ENCODE measurements around the gene ATG7. TPM values are rescaled to one million over a fixed set of nuclear protein-coding genes. Genes with fewer than 3 reads are reported as not detected.
A peak's percentile ranks its signal among the peaks of the same experiment; 100 is the strongest.

Gene ATG7
- total and polyA plus RNA-seq, 3 experiments from 2014 or later = 13.8 to 28.2 (median 28.0) TPM

GRCh38 chr3:11235385-11235784, 36.8 kb upstream of the ATG7 start:
- POLR2A ChIA-PET = interaction anchor here (0.7 kb wide), 1 partner anchor 176 kb away, joined by 3 read pairs; no protein-coding TSS in a partner anchor
- no peaks in the 10 kb centered on the region for H3K4me1 Mint-ChIP-seq
- CTCF ChIA-PET = interaction anchor here (1.6 to 4.3 kb wide), 3 partner anchors 99 to 420 kb away, joined by 4 to 43 read pairs (median 9); no protein-coding TSS in a partner anchor
- no peaks in the 10 kb centered on the region for H3K36me3 Mint-ChIP-seq
- no peak overlapping the region for H3K4me3 Mint-ChIP-seq
- Histone ChIP-seq H3K9me3 (ENCODE audit: low read length) (no peaks in the 10 kb centered on the region), H3K4me3 (ENCODE audit: low read length) (no peak overlapping the region), H3K27me3 (ENCODE audit: insufficient read depth, low read length, poor library complexity, severe bottlenecking) (no peaks in the 10 kb centered on the region), H3K36me3 (ENCODE audit: insufficient read depth, low read length) (no peaks in the 10 kb centered on the region), H3K4me1 (ENCODE audit: insufficient read depth, low read length) (no peaks in the 10 kb centered on the region), H3K27ac (ENCODE audit: low read depth, low read length) (no peak overlapping the region)
- peaks cover 0 to 3% (median 0%) of the 10 kb centered on the region in 5 donors for H3K9me3 Mint-ChIP-seq
- no peak overlapping the region for H3K27ac Mint-ChIP-seq
- no peak for DNase-seq
- peaks cover 3 to 19% of the 10 kb centered on the region in 2 donors for H3K27me3 Mint-ChIP-seq

GRCh38 chr3:11236588-11237461, 35.4 kb upstream of the ATG7 start:
- CTCF ChIA-PET = interaction anchor here (0.8 to 4.3 kb wide), 12 partner anchors 10 to 419 kb away, joined by 3 to 43 read pairs (median 4); no protein-coding TSS in a partner anchor
- peak; percentile 56 to 84 (median 71) for DNase-seq
- POLR2A ChIA-PET = no interaction called here
- Mint-ChIP-seq H3K9me3 (peaks cover 0 to 3% (median 0%) of the 10 kb centered on the region in 5 donors), H3K27me3 (peaks cover 3 to 19% of the 10 kb centered on the region in 2 donors), H3K36me3 (no peaks in the 10 kb centered on the region), H3K27ac (no peak overlapping the region), H3K4me3 (no peak overlapping the region), H3K4me1 (no peaks in the 10 kb centered on the region)
- no peaks in the 10 kb centered on the region for H3K27me3 ChIP-seq (ENCODE audit: insufficient read depth, low read length, poor library complexity, severe bottlenecking)
- no peaks in the 10 kb centered on the region for H3K36me3 ChIP-seq (ENCODE audit: insufficient read depth, low read length)
- H3K4me3 ChIP-seq (ENCODE audit: low read length) = no peak overlapping the region
- no peaks in the 10 kb centered on the region for H3K4me1 ChIP-seq (ENCODE audit: insufficient read depth, low read length)
- H3K27ac ChIP-seq (ENCODE audit: low read depth, low read length) = no peak overlapping the region
- no peaks in the 10 kb centered on the region for H3K9me3 ChIP-seq (ENCODE audit: low read length)

DNA sequence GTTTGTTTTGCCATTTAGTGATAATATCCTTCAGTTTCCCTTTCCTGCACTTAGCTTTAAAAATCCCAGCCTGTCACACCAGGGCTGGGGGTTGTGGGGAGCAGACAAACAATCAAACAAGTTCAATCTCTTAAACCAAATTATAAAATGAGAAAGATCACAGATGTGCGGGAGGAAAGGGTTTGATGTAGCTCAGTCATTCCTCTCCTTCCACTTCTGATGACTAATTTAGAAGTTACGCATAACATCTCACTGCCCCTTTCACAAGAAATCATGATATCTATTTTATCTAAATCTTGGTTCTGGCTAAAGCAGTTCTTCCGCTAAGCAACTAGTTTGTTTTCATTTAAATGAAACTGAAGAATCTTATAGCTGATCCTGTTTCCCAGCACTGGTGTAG, 34.1 kb upstream of the ATG7 start:
- no peaks in the 10 kb centered on the region for H3K4me1 Mint-ChIP-seq
- no peaks in the 10 kb centered on the region for H3K27me3 ChIP-seq (ENCODE audit: insufficient read depth, low read length, poor library complexity, severe bottlenecking)
- H3K9me3 ChIP-seq (ENCODE audit: low read length) = no peaks in the 10 kb centered on the region
- H3K27ac ChIP-seq (ENCODE audit: low read depth, low read length) = no peak overlapping the region
- POLR2A ChIA-PET = interaction anchor here (0.6 kb wide), 1 partner anchor 46 kb away, joined by 3 read pairs; no protein-coding TSS in a partner anchor
- no peak overlapping the region for H3K27ac Mint-ChIP-seq
- no peaks in the 10 kb centered on the region for H3K4me1 ChIP-seq (ENCODE audit: insufficient read depth, low read length)
- H3K27me3 Mint-ChIP-seq = peaks cover 3 to 19% of the 10 kb centered on the region in 2 donors
- no peak overlapping the region for H3K4me3 Mint-ChIP-seq
- no peaks in the 10 kb centered on the region for H3K36me3 Mint-ChIP-seq
- peaks cover 0 to 3% (median 0%) of the 10 kb centered on the region in 5 donors for H3K9me3 Mint-ChIP-seq
- H3K36me3 ChIP-seq (ENCODE audit: insufficient read depth, low read length) = no peaks in the 10 kb centered on the region
- H3K4me3 ChIP-seq (ENCODE audit: low read length) = no peak overlapping the region
- DNase-seq = no peak
- CTCF ChIA-PET = interaction anchor here (0.8 to 1.3 kb wide), 4 partner anchors 53 to 97 kb away, joined by 3 to 5 read pairs (median 4); no protein-coding TSS in a partner anchor

DNA sequence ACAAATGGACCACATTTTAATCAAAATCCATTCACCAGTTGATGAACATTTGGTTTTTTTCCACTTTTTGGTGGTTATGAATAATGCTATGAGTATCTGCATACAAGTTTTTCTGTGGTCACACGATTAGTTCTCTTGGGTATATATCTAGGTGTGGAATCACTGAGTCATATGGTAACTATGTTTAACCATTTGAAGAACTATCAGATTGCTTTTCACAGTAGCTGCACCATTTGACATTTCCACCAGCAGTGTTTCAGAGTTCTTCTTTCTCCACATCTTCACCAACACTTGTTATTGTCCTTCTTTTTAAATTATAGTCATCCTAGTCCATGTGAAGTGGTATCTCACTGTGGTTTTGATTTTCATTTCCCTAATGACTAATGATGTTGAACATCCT, 33.3 kb upstream of the ATG7 start:
- Mint-ChIP-seq H3K4me3 (no peak overlapping the region), H3K4me1 (no peaks in the 10 kb centered on the region), H3K27me3 (peaks cover 3 to 12% of the 10 kb centered on the region in 2 donors), H3K27ac (no peak overlapping the region), H3K9me3 (peaks cover 0 to 3% (median 0%) of the 10 kb centered on the region in 5 donors), H3K36me3 (no peaks in the 10 kb centered on the region)
- Histone ChIP-seq H3K9me3 (ENCODE audit: low read length) (no peaks in the 10 kb centered on the region), H3K4me3 (ENCODE audit: low read length) (no peak overlapping the region), H3K4me1 (ENCODE audit: insufficient read depth, low read length) (no peaks in the 10 kb centered on the region), H3K36me3 (ENCODE audit: insufficient read depth, low read length) (no peaks in the 10 kb centered on the region), H3K27me3 (ENCODE audit: insufficient read depth, low read length, poor library complexity, severe bottlenecking) (no peaks in the 10 kb centered on the region), H3K27ac (ENCODE audit: low read depth, low read length) (no peak overlapping the region)
- CTCF ChIA-PET = interaction anchor here (0.9 to 3.8 kb wide), 3 partner anchors 67 to 96 kb away, joined by 3 to 15 read pairs (median 5); no protein-coding TSS in a partner anchor
- POLR2A ChIA-PET = no interaction called here
- no peak for DNase-seq

GRCh38 chr3:11239796-11240195, 32.4 kb upstream of the ATG7 start:
- Histone ChIP-seq H3K4me3 (ENCODE audit: low read length) (no peak overlapping the region), H3K27me3 (ENCODE audit: insufficient read depth, low read length, poor library complexity, severe bottlenecking) (no peaks in the 10 kb centered on the region), H3K27ac (ENCODE audit: low read depth, low read length) (no peak overlapping the region), H3K4me1 (ENCODE audit: insufficient read depth, low read length) (no peaks in the 10 kb centered on the region), H3K36me3 (ENCODE audit: insufficient read depth, low read length) (no peaks in the 10 kb centered on the region), H3K9me3 (ENCODE audit: low read length) (no peaks in the 10 kb centered on the region)
- H3K4me3 Mint-ChIP-seq = no peak overlapping the region
- H3K4me1 Mint-ChIP-seq = no peaks in the 10 kb centered on the region
- POLR2A ChIA-PET = no interaction called here
- CTCF ChIA-PET = interaction anchor here (3.8 kb wide), 1 partner anchor 95 kb away, joined by 15 read pairs; no protein-coding TSS in a partner anchor
- no peak for DNase-seq
- H3K36me3 Mint-ChIP-seq = no peaks in the 10 kb centered on the region
- peaks cover 0 to 11% of the 10 kb centered on the region in 2 donors for H3K27me3 Mint-ChIP-seq
- H3K9me3 Mint-ChIP-seq = peaks cover 0 to 3% (median 0%) of the 10 kb centered on the region in 5 donors
- peak overlapping the region in 1 of 8 donors; percentile 29 for H3K27ac Mint-ChIP-seq

DNA sequence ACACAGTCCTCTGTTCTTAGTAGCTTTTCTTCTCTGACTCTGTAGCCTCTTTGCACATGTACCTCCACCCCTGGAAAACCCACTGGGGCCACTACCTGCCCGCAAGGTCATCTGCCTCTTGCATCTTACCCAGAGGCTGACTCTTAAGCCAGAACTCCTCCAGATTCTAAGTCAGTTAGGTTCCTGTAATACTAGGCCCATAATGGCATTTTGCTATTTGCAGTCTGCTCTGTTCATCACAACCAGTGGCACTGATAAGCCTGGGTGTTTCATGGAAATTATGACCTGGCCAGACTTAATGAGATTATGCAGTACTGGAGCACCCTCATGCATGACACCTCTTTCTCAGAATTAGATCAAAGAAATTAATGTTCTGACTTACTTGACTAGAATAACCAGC, 31.7 kb upstream of the ATG7 start:
- Histone ChIP-seq H3K4me1 (ENCODE audit: insufficient read depth, low read length) (no peaks in the 10 kb centered on the region), H3K4me3 (ENCODE audit: low read length) (no peak overlapping the region), H3K27ac (ENCODE audit: low read depth, low read length) (no peak overlapping the region), H3K9me3 (ENCODE audit: low read length) (no peaks in the 10 kb centered on the region), H3K27me3 (ENCODE audit: insufficient read depth, low read length, poor library complexity, severe bottlenecking) (no peaks in the 10 kb centered on the region), H3K36me3 (ENCODE audit: insufficient read depth, low read length) (no peaks in the 10 kb centered on the region)
- no peak overlapping the region for H3K4me3 Mint-ChIP-seq
- CTCF ChIA-PET = interaction anchor here (3.8 kb wide), 1 partner anchor 94 kb away, joined by 15 read pairs; no protein-coding TSS in a partner anchor
- H3K36me3 Mint-ChIP-seq = no peaks in the 10 kb centered on the region
- no peaks in the 10 kb centered on the region for H3K4me1 Mint-ChIP-seq
- H3K9me3 Mint-ChIP-seq = peaks cover 0 to 3% (median 0%) of the 10 kb centered on the region in 5 donors
- POLR2A ChIA-PET = interaction anchor here (0.6 kb wide), 1 partner anchor 16 kb away, joined by 3 read pairs; no protein-coding TSS in a partner anchor
- H3K27me3 Mint-ChIP-seq = peaks cover 0 to 8% of the 10 kb centered on the region in 2 donors
- DNase-seq = no peak
- H3K27ac Mint-ChIP-seq = no peak overlapping the region

DNA sequence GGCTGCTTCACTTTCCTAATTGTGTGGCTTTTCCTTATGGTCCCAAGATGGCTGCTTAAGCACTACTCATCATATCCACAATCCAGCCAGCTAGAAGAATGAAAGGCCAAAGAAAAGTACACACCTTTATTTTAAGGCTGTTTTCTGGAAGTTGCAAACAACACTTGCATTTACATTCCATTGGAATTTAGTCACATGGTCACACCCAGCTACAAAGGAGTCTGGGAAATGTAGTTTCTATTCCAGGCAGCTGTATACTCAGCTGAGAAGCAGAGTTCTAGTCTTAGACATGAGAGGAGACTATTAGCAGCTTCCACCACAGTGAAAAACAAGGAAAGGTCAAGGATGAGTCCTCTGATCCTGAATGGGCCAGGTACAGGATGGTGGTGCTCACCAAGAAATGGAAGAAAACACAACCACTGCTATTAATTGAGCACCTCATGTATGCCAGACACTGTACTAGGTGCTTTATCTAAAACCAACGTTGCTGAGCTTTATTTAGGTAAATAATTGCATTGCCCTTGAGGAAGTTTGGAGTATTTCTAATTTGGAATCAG, 28.0 kb upstream of the ATG7 start:
- Mint-ChIP-seq H3K4me3 (no peak overlapping the region), H3K9me3 (peaks cover 0 to under 1% (median 0%) of the 10 kb centered on the region in 5 donors), H3K4me1 (no peaks in the 10 kb centered on the region), H3K36me3 (peaks cover 0 to 3% (median 0%) of the 10 kb centered on the region in 3 donors), H3K27me3 (peaks cover 0 to 2% of the 10 kb centered on the region in 2 donors), H3K27ac (no peak overlapping the region)
- H3K4me3 ChIP-seq (ENCODE audit: low read length) = no peak overlapping the region
- no peaks in the 10 kb centered on the region for H3K27me3 ChIP-seq (ENCODE audit: insufficient read depth, low read length, poor library complexity, severe bottlenecking)
- no peaks in the 10 kb centered on the region for H3K4me1 ChIP-seq (ENCODE audit: insufficient read depth, low read length)
- DNase-seq = no peak
- CTCF ChIA-PET = interaction anchor here (3.0 kb wide), 1 partner anchor 90 kb away, joined by 11 read pairs; no protein-coding TSS in a partner anchor
- no peaks in the 10 kb centered on the region for H3K9me3 ChIP-seq (ENCODE audit: low read length)
- POLR2A ChIA-PET = no interaction called here
- H3K27ac ChIP-seq (ENCODE audit: low read depth, low read length) = no peak overlapping the region
- no peaks in the 10 kb centered on the region for H3K36me3 ChIP-seq (ENCODE audit: insufficient read depth, low read length)
